Heart left ventricle (tissue), 13 donors: ENCODE data around the gene CCDC170.

Source experiments
- CTCF ChIP-seq, 12 donors: fragments of 200-600 bp; sonication (generic) in 4 of 12; IDR thresholded peaks; one replicate each; pipeline versions ENCODE4 v1.5.0 to v1.8.0; 2018 to 2022; ENCODE audit warnings: antibody characterized with exemption in 12 of 12, mild to moderate bottlenecking in 5 of 12
- POLR2A ChIP-seq, 2 donors: fragments of 450-650 bp; IDR thresholded peaks; one replicate each; pipeline ENCODE4 v1.6.1; 2017; ENCODE audit warnings: antibody characterized with exemption in 2 of 2, mild to moderate bottlenecking in 2 of 2, moderate library complexity in 2 of 2
- donor health status: ischemic (EF 13 %, LVEDD 7.1; RV severe dilation, severe dysfunction).
- donor health status: DM: no; HTN: yes; CAD: no.
- donor health status: DM: no; HTN: no; CAD: no.
- donor health status: ischemic (EF 25% LVEDD 6.9; RV normal size, moderate dysfunction).
- donor health status: ischemic (EF 25% LVEDD 5.7; RV mildly dilated, moderate dysfunction).
- donor health status: ischemic (EF 35%, LVEDD 5.7; RV mildly dilated, moderate dysfunction).
- donor health status: nonischemic (EF 11% LVEDD 7.7; RV severe dilation, severe dysfunction).
- donor health status: DM: yes; HTN: yes; CAD: no.
- donor health status: PGD.
- donor health status: ischemic (EF 29% LVEDD 5.4; RV normal size, mild dysfunction).
- donor health status: nonischemic (EF 23%, LVEDD 6.1; RV moderate dilation, normal function).

GRCh38 chr6:151630387-151630786, 136.6 kb downstream of the CCDC170 start:
- TF ChIP-seq CTCF (IDR thresholded peaks at IDR 0.05) (no peak), POLR2A (IDR thresholded peaks at IDR 0.05) (no peak)
